HepG2 (cell line): ENCODE measurements around the gene CCR9. TPM values are rescaled to one million over a fixed set of nuclear protein-coding genes. Genes with fewer than 3 reads are reported as not detected.

Experiments
- ATAC-seq: fragments of 200-7000 bp; cut with Tn5 transposase; 3 replicates; pipeline ENCODE4 v1.9.1; 2020; ENCODE audit warnings: mild to moderate bottlenecking, moderate library complexity
- BruUV-seq: library from RNA; stranded (reverse); fragments of 400-500 nt; replicated peaks from 2 replicates; lab custom pipeline; 2021; lab: Mats Ljungman, UMichigan
- CTCF ChIA-PET: fragments of 300-600 bp; formaldehyde crosslinking; extraction: SDS; loops from one replicate; lab custom pipeline; 2021; ENCODE audit warnings: low total read pairs, inconsistent platforms, low intra/inter-chr PET ratio; lab: Yijun Ruan, JAX
- POLR2A ChIA-PET: fragments of 350-600 bp; sonication (Branson Sonifier 250); formaldehyde crosslinking; loops from one replicate; lab custom pipeline; 2020; ENCODE audit warnings: antibody characterized with exemption, inconsistent platforms; lab: Yijun Ruan, JAX
- DNase-seq: peaks from one replicate; pipeline ENCODE4 v3.0.0-alpha.2; 2015; ENCODE audit warnings: low spot score
- FAIRE-seq: peaks from 3 replicates; lab custom pipeline; 2011; peaks lifted over from hg19 to GRCh38; lab: Jason Lieb, UNC
- H2AFZ ChIP-seq: one replicate; pipeline ENCODE4 v1.6.1; 2011; ENCODE audit warnings: low read length, inconsistent platforms
- H3K27ac ChIP-seq: fragments of 300-600 bp; 3 replicates; pipeline ENCODE4 v1.8.0; 2011; ENCODE audit warnings: mixed run types, mild to moderate bottlenecking, mixed read lengths, low read length, inconsistent platforms; ENCODE audit not compliant: insufficient read depth; ENCODE audit errors: extremely low read length
- H3K27me3 ChIP-seq, 2 experiments: fragments of 200-600 bp in 1 of 2; 2 replicates in 1 of 2; 3 replicates in 1 of 2; pipeline versions ENCODE4 v1.6.0 to v1.8.0; 2011; ENCODE audit warnings: low read length in 2 of 2, mild to moderate bottlenecking in 2 of 2, moderate library complexity in 2 of 2, inconsistent platforms in 1 of 2; ENCODE audit not compliant: insufficient read depth in 2 of 2, control insufficient read depth in 1 of 2
- H3K36me3 ChIP-seq, 2 experiments: fragments of 200-600 bp in 1 of 2; replicated peaks in 1 of 2; 2 replicates in 1 of 2; 3 replicates in 1 of 2; pipeline versions ENCODE4 v1.5.1 to v1.8.0; 2011; ENCODE audit warnings: low read length in 2 of 2, inconsistent platforms in 1 of 2; ENCODE audit not compliant: insufficient read depth in 2 of 2, control insufficient read depth in 1 of 2
- H3K4me1 ChIP-seq: 2 replicates; pipeline ENCODE4 v1.5.1; 2012; ENCODE audit warnings: low read length, inconsistent platforms; ENCODE audit not compliant: insufficient read depth
- H3K4me2 ChIP-seq: 2 replicates; pipeline ENCODE4 v1.6.0; 2011; ENCODE audit warnings: low read depth, low read length, inconsistent platforms
- H3K4me3 ChIP-seq, 3 experiments: fragments of 200-600 bp in 1 of 3; sonication (generic), shearing (Covaris generic) in 1 of 3; replicated peaks in 1 of 3; 2 replicates each; pipeline ENCODE4 v1.5.1; 2011 to 2016; ENCODE audit warnings: low read length in 3 of 3, inconsistent platforms in 2 of 3, low read depth in 2 of 3, mild to moderate bottlenecking in 2 of 3, control low read depth in 1 of 3, mixed read lengths in 1 of 3; ENCODE audit not compliant: insufficient read depth in 1 of 3
- H3K79me2 ChIP-seq: one replicate; pipeline ENCODE4 v1.6.1; 2011; ENCODE audit warnings: low read length, inconsistent platforms; ENCODE audit not compliant: insufficient read depth
- H3K9ac ChIP-seq: 2 replicates; pipeline ENCODE4 v1.6.0; 2011; ENCODE audit warnings: mild to moderate bottlenecking, low read depth, low read length, inconsistent platforms; ENCODE audit not compliant: insufficient read depth
- H3K9me3 ChIP-seq: 2 replicates; pipeline ENCODE4 v1.5.1; 2012; ENCODE audit warnings: mild to moderate bottlenecking, low read length
- H4K20me1 ChIP-seq: 2 replicates; pipeline ENCODE4 v1.6.0; 2011; ENCODE audit warnings: inconsistent platforms, mild to moderate bottlenecking, low read length, moderate library complexity; ENCODE audit not compliant: insufficient read depth
- ASH2L ChIP-seq: fragments of 300-600, 200-600 bp; sonication (generic); IDR thresholded peaks from 2 replicates; pipeline ENCODE4 v1.7.0; 2017; ENCODE audit warnings: low read depth, mild to moderate bottlenecking, moderate library complexity, mixed read lengths, low read length; ENCODE audit not compliant: insufficient read length
- ATM ChIP-seq: fragments of 450-650 bp; IDR thresholded peaks from 2 replicates; pipeline ENCODE4 v1.7.1; 2017; ENCODE audit warnings: mild to moderate bottlenecking, borderline replicate concordance
- FOSL1 ChIP-seq: sonication (generic); formaldehyde crosslinking; IDR thresholded peaks from 2 replicates; pipeline ENCODE4 v1.9.0; 2021; ENCODE audit warnings: missing genetic modification reagents, borderline replicate concordance
- FOXK1 ChIP-seq: sonication (generic); formaldehyde crosslinking; IDR thresholded peaks from 2 replicates; pipeline ENCODE4 v1.4.0; 2020; ENCODE audit warnings: low read depth, missing genetic modification reagents, borderline replicate concordance
- NFIB ChIP-seq: sonication (generic); formaldehyde crosslinking; IDR thresholded peaks from 2 replicates; pipeline ENCODE4 v1.9.0; 2021; ENCODE audit warnings: missing genetic modification reagents, mild to moderate bottlenecking, borderline replicate concordance
- PLRG1 ChIP-seq: fragments of 450-650 bp; conservative IDR thresholded peaks from 2 replicates; pipeline ENCODE4 v1.6.1; 2016
- SMAD9 ChIP-seq: sonication (generic); formaldehyde crosslinking; IDR thresholded peaks from 2 replicates; pipeline ENCODE4 v1.5.1; 2020; ENCODE audit warnings: mild to moderate bottlenecking, missing genetic modification reagents
- ZNF276 ChIP-seq: sonication (generic); formaldehyde crosslinking; IDR thresholded peaks from 2 replicates; pipeline ENCODE4 v1.4.0; 2020; ENCODE audit warnings: mild to moderate bottlenecking, low read depth, missing genetic modification reagents
- ZNF691 ChIP-seq: sonication (generic); formaldehyde crosslinking; IDR thresholded peaks from 2 replicates; pipeline ENCODE4 v1.4.0; 2020; ENCODE audit warnings: missing genetic modification reagents, low read depth, mild to moderate bottlenecking, borderline replicate concordance
- ZNF7 ChIP-seq: IDR thresholded peaks from 2 replicates; pipeline ENCODE4 v1.6.1; 2016; ENCODE audit warnings: missing biosample characterization, missing genetic modification reagents
- WGBS: methylation state at CpG from one replicate; pipeline ENCODE4 v1.1.6; 2017; ENCODE audit warnings: low lambda C conversion rate; 5-methylcytosine and 5-hydroxymethylcytosine counted together
- in situ Hi-C: cut with HindIII; loops from 2 replicates; pipeline ENCODE4 v1.10.0; 2017; ENCODE audit warnings: low pct_unique_long_range_greater_than_20kb; ENCODE audit not compliant: extremely low pct_ligation_motif_present
- intact Hi-C: fragments of 100-400 bp; cut with micrococcal nuclease; formaldehyde crosslinking; loops from one replicate; pipeline ENCODE4 v1.10.0; 2022; ENCODE audit not compliant: unreplicated experiment
- polyA plus RNA-seq, 8 experiments: library from polyadenylated mRNA; depleted of rRNA in 3 of 8; stranded (reverse) in 7 of 8; unstranded in 1 of 8; fragments of >200 nt; fragmentation: Illumina TruSeq in 4 of 8; extraction: Trizol in 4 of 8; gene quantifications; 2 replicates each; pipeline versions ENCODE4 v1.2.1 to v1.2.3, GENCODE V29; 2011 to 2016; ENCODE audit warnings: low read depth in 4 of 8, missing spikeins in 1 of 8, mixed read lengths in 1 of 8; ENCODE audit not compliant: insufficient read depth in 1 of 8
- total RNA-seq, 5 experiments: library from RNA; depleted of rRNA; stranded (reverse); fragments of >200 nt; fragmentation: Illumina TruSeq; extraction: Trizol; gene quantifications; 2 replicates each; pipeline ENCODE4 v1.2.3, GENCODE V29; 2016; ENCODE audit warnings: low read depth in 1 of 5
- TF ChIP-seq, protein P1 (sequence below): sonication (generic); formaldehyde crosslinking; IDR thresholded peaks from 2 replicates; pipeline ENCODE4 v1.8.1; 2023; ENCODE audit warnings: mild to moderate bottlenecking, missing genetic modification reagents

The CCR9 gene
- total and polyA plus RNA-seq, 2 of the 13 experiments (the other 11 are each of a cell fraction or from before 2014, with no cell fraction given), result not detected

- Histone ChIP-seq H3K4me2 (no peak overlapping the region), H3K4me3 (no peak overlapping the region), H2AFZ (no peak overlapping the region), H3K9ac (no peak overlapping the region), H3K27ac (no peak overlapping the region), H4K20me1 (no peaks in the 10 kb centered on the region), H3K4me1 (peaks cover 14% of the 10 kb centered on the region), H3K27me3 (peaks cover 0 to 3% of the 10 kb centered on the region in 2 experiments; a peak in 1 of 5 replicates), H3K9me3 (no peaks in the 10 kb centered on the region), H3K36me3 (no peaks in the 10 kb centered on the region), H3K79me2 (no peaks in the 10 kb centered on the region)
- FAIRE-seq (no peak), DNase-seq (no peak), ATAC-seq (no peak)
- TF ChIP-seq, protein P1, sequence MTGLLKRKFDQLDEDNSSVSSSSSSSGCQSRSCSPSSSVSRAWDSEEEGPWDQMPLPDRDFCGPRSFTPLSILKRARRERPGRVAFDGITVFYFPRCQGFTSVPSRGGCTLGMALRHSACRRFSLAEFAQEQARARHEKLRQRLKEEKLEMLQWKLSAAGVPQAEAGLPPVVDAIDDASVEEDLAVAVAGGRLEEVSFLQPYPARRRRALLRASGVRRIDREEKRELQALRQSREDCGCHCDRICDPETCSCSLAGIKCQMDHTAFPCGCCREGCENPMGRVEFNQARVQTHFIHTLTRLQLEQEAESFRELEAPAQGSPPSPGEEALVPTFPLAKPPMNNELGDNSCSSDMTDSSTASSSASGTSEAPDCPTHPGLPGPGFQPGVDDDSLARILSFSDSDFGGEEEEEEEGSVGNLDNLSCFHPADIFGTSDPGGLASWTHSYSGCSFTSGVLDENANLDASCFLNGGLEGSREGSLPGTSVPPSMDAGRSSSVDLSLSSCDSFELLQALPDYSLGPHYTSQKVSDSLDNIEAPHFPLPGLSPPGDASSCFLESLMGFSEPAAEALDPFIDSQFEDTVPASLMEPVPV, result no peak
- TF ChIP-seq ZNF7 (CRISPR knock-in tag) (no peak), ATM (no peak), ZNF276 (CRISPR knock-in tag) (no peak), FOXK1 (no peak)
- ChIA-PET CTCF (no interaction called here), POLR2A (no interaction called here)
- intact Hi-C loops (no loop called here), in situ Hi-C loops (no loop called here)
- BruUV-seq, result no TSS peak
Observed at GRCh38 chr3:45873036-45873435, 13.3 kb upstream of the CCR9 start.

GRCh38 chr3:45873638-45874037, 12.7 kb upstream of the CCR9 start:
- no peak for ATAC-seq
- no peak overlapping the region for H3K27ac ChIP-seq
- H3K9me3 ChIP-seq, result no peaks in the 10 kb centered on the region
- no peak for DNase-seq
- H2AFZ ChIP-seq, result no peak overlapping the region
- no peaks in the 10 kb centered on the region for H4K20me1 ChIP-seq
- intact Hi-C loops, result no loop called here
- H3K36me3 ChIP-seq, result no peaks in the 10 kb centered on the region
- CTCF ChIA-PET, result no interaction called here
- POLR2A ChIA-PET, result no interaction called here
- 21% methylated on average over 4 of the region's 4 CpGs for WGBS
- in situ Hi-C loops, result no loop called here
- no peaks in the 10 kb centered on the region for H3K79me2 ChIP-seq
- no peak for FAIRE-seq
- TF ChIP-seq PLRG1 (no peak), SMAD9 (CRISPR knock-in tag) (no peak), FOSL1 (no peak), ZNF691 (no peak), NFIB (no peak), ASH2L (no peak)
- no peak overlapping the region for H3K9ac ChIP-seq
- no peak overlapping the region for H3K4me3 ChIP-seq
- peaks cover 0 to 3% of the 10 kb centered on the region in 2 experiments; a peak in 1 of 5 replicates for H3K27me3 ChIP-seq
- no peak overlapping the region for H3K4me2 ChIP-seq
- no TSS peak for BruUV-seq
- H3K4me1 ChIP-seq, result peaks cover 14% of the 10 kb centered on the region
